NCI-H2107 treated with DMSO at 0.1 percent for 48 hours (cell line): ENCODE measurements around the gene NDUFB4.
"Not testable (repeated sequence)": the region's sequence is repeated elsewhere in the genome, so short reads cannot be mapped to it uniquely, and the experiment has no call there.

Source experiments
- DNase-seq: peaks from one replicate; lab custom pipeline; 2025; ENCODE audit not compliant: unreplicated experiment; lab: John Stamatoyannopoulos, UW

The NDUFB4 gene

DNA sequence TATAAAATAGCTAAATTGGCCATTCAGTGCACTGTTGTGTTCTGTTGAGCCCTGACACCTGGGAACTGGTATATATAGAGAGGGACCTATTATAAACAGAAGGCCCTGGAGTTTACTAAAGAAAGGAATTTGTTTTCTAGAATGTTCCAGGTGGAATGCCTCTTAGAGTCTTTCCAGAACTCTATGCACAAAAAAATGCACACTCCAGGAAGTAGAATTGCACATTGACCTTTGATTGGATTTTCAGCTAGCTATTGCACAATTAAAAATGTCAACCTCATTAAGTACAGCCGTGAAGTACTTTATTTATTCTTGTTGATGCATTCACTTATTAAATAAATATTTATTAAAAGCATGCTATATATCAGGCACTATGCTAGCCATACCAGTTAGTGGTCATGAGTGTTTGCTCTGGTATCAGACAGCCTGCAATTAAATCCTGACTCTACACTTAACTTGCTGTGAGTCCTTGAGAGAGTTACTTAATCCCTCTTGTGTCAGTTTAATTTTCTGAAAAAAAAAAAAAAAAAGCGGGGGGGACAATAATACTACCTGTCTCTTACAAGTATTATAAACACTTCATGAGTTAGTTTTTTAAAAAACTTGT, 40.8 kb downstream of the NDUFB4 start:
- DNase-seq, result no peak

DNA sequence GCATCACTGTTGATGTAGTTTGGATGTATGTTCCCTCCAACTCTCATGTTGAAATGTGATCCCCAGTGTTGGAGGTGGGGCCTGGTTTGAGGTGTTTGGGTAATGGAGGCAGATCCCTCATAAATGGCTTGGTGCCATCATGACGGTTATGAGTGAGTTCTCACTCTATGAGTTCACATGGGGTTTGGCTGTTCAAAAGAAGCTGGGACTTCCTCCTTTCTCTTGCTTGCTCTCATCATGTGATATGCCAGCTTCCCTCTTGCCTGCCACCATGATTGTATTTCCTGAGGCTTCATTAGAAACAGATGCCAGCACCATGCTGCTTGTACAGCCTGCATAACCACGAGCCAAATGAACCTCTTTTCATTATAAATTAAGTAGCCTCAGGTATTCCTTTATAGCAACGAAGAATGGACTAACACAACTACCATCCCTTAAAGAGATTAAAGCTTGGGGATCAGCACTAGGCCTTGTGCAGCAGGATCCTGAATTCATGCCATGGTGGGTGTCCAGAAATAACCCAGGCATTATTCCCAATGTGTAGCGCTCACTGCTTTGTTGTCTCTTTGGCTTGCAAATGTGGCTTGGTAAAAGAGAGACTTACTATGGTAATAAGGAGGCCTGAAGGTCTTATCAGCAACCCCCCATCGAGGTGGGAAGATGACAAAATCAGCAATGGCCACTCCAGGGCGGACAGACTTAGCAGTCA, 41.9 kb downstream of the NDUFB4 start:
- peak; percentile 1 for DNase-seq

DNA sequence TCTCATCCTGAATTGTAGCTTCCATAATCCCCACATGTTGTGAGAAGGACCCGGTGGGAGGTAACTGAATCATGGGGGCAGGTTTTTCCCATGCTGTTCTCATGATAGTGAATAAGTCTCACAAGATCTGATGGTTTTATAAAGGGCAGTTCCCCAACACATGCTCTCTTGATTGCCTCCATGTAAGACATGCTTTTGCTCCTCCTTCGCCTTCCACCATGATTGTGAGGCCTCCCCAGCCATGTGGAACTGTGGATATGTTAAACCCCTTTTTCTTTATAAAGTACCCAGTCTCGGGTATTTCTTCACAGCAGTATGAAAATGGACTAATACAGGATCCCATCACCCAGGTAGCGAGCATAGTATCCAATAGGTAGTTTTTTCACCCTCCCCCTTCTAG, 42.7 kb downstream of the NDUFB4 start:
- DNase-seq, result not testable (repeated sequence)

DNA sequence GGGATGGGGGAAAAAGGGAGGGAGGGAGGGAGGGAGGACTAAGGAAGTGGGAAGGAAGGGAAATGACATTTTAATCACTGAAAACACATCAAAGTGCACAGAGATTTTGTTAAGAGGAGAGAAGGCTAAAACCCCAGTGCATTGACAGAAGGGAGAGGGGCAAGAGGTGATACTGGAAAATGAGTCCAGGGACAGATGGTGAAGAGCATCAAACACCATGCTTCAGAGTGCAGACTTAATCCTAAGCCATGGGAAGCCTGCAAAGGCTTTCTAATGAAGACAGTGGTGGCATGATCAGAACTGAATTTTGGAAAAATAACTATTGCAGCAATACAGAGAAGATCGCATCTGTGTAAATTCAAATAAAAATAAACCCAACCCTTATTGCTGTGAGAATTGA, 44.1 kb downstream of the NDUFB4 start:
- no peak for DNase-seq

DNA sequence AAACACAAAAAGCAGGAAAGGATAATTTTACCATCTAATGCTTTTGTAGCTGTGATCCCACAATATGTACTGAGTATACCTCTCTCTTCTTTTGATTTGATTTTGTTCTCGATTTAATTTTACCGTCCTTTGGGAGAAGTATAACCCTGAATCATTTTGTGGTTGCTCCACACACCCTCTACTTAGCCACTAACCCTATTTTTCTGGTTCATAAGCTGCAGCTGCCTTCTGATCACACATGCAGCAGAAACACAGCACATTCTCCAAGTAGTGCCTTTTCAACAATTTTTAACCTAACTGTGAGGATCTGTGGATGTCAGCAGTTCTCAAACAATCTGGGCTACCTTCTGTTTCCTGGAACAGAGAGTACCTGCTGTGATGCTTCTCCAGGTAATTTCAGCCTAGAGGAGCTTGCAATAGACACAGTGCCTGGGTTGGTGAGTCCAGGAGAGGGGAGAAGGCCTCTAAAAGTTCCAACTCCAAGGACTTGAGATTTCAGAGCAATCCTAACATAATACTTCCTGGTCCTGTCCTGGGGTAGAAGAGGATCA, 45.6 kb downstream of the NDUFB4 start:
- DNase-seq, result no peak

DNA sequence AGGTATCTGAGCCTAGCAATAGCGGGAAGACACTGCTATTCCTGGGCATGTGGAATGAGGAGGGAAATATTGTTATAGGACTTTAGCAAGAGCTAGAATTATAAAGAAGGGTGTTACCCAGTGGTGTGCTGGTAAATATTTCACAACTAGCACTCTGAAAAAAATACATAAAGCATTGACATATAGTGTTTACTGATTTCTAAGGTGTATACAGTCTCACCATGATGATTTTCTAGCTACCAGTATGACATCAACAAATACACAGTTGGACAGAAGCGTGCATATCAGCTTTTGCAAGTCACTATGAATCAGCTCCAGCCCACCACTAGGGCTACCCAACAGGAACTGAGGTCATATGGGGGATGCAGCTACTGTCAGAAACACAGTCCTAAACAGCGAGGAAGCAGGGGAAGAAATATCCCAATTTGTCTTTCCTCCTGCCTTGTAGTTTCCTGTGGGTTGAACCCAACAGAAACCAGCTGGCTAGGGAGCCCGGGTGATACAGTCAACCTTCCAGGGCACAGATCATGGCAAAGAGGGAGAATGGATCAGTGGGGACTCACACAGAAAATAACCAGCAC, 46.3 kb downstream of the NDUFB4 start:
- no peak for DNase-seq

DNA sequence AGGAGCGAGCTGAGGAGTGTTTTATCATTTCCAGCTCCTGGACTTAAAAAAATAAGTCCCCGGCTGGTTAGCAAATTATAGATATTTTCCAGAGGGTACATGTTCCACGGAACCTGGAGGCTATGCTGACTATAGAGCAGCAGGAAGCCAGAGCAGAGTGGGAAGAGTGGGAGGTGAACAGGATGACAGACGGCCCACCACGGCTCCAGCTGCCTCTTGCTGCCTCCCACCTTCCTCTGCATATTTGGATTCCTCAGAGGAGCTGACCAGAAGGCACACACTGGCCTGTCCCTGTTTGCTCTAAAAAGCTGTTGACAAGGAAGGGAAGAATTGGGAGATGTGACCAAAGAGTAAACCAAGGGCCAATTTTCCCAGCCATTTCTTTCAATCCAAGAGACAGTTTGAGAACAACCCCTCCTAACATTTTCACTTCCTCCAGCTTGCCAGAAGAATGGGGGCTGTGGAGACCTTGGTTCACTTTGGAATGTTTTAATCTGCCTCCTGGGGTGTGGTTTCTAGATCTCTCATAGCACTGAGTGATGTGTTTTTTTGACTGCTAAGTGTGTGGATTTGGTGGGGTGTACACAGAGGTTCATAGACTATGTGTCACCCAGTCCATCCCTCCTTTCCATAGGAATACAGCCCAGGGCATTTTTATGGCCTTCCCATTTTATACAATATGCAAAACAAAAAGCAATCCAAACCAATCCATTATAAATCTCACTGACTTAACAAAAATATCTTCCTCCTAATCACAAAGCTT, 49.1 kb downstream of the NDUFB4 start:
- no peak for DNase-seq

DNA sequence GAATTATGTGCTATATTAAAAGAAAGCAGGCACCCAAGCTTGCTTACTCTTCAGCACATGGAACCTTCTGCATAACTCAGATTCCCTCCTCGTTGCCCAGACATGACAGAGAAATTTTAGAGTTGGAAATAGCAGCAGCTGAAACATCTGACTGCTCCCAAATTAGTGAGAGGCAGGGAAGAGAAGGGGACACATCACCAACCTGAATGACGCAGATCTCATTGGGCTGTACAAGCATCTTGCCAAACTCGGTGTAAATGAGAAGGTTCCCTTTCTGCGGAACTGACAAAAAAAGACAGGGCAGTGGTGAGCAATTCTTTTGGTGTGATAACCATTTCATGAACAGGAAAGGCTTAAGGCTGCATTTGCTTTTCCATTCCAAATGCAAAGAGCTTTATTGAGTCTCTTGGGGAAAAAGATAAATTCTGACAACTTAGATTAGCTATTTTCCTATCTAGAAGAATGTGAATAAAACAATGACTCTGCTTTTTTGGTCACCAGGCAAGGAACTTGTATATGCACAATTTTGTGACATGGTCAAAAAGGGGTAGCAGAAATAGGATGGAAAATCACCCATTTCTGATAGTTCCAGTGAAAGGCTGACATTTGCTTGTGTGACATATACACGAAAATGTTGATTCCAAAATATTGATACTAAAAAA, 50.8 kb downstream of the NDUFB4 start:
- DNase-seq, result no peak

DNA sequence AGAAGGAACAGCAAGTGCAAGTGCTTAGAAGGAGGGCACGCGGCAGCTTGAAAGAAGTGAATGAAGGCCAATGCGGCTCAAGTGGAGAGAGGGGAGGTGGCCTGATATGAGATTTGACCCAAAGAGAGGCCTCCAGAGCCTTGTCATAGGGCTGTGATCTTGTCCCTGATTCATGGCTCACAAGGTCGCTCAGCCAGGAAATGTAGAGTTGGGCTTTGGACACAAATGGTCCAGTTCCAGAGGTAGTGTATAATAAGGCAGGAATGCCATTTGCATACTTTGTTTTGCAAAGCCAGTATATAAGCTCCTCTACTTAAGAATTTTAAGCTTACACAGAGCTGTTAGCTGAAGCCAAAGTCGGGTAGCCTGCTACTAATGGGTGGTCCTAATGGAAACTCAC, 52.2 kb downstream of the NDUFB4 start:
- no peak for DNase-seq

DNA sequence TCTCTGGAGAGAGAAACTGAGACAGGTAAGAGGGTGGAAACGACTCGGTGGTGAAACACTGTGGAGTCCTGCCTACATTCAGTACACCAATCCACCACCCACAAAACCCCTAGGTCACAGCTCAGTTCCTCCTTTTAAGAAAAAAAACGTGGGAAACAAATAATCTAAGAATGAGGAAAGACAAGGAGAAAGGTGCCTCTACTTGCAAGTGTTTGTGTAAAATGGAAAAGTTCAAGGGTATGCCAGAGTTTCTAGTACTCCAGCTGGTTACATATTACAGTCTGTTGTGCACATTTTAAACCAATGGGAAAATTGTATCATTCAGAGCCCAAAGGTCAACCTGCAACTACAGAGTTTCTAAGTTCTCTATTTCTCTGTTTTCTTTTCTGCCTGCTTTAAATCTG, 53.7 kb downstream of the NDUFB4 start:
- no peak for DNase-seq

DNA sequence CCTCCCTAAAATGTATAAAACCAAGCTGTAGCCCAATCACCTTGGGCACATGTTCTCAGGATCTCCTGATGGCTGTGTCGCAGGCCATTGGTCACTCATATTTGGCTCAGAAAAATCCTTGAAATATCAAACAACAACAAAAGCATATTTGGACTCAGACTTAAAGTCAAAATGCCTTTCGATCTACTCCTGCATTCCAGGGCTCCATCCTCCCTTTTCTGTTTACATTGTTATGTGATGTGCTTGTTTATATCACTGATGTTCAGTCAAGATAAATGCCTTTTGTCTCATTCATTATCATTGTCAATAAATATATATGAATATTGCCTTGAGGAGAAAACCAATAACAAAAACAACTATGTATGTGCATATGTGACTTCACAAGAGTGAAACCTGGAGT, 54.2 kb downstream of the NDUFB4 start:
- no peak for DNase-seq
